ENCODE results near the gene PIRT. TPM values are rescaled to one million over a fixed set of nuclear protein-coding genes. Genes with fewer than 3 reads are reported as not detected.

PIRT gene
- polyA plus RNA-seq, 1 donor (not counting 4 experiments of a cell fraction or from before 2014, with no cell fraction given) = not detected

- no peaks in the 10 kb centered on the region for H3K27me3 ChIP-seq (ENCODE audit: control insufficient read depth, extremely low read depth, insufficient read depth, low read length)
- H3K79me2 ChIP-seq (ENCODE audit: control insufficient read depth, insufficient read depth, low read length) = no peaks in the 10 kb centered on the region
- H3K36me3 ChIP-seq (ENCODE audit: control insufficient read depth in 2 of 2, extremely low read depth in 1 of 2, insufficient read depth in 2 of 2, low read length in 2 of 2) = no peaks in the 10 kb centered on the region
- dilution Hi-C loops (cut with MboI; ENCODE audit: extremely low pct_ligation_motif_present, low sequenced_read_pairs) = no loop called here
- H3K9ac ChIP-seq (ENCODE audit: control insufficient read depth, extremely low read depth, insufficient read depth, low read length) = no peak overlapping the region
- TF ChIP-seq, protein P1, sequence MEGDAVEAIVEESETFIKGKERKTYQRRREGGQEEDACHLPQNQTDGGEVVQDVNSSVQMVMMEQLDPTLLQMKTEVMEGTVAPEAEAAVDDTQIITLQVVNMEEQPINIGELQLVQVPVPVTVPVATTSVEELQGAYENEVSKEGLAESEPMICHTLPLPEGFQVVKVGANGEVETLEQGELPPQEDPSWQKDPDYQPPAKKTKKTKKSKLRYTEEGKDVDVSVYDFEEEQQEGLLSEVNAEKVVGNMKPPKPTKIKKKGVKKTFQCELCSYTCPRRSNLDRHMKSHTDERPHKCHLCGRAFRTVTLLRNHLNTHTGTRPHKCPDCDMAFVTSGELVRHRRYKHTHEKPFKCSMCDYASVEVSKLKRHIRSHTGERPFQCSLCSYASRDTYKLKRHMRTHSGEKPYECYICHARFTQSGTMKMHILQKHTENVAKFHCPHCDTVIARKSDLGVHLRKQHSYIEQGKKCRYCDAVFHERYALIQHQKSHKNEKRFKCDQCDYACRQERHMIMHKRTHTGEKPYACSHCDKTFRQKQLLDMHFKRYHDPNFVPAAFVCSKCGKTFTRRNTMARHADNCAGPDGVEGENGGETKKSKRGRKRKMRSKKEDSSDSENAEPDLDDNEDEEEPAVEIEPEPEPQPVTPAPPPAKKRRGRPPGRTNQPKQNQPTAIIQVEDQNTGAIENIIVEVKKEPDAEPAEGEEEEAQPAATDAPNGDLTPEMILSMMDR (optimal IDR thresholded peaks at IDR 0.05 in 1 of 3, IDR thresholded peaks at IDR 0.05 in 1 of 3, conservative IDR thresholded peaks at IDR 0.05 in 1 of 3; ENCODE audit: extremely low read depth in 1 of 3, insufficient read depth in 2 of 3, low read length in 3 of 3) = no peak
- TF ChIP-seq EZH2 (IDR thresholded peaks at IDR 0.05; ENCODE audit: low read length) = no peak
- no peak overlapping the region for H3K27ac ChIP-seq (ENCODE audit: control insufficient read depth, insufficient read depth, low read length)
- no peaks in the 10 kb centered on the region for H3K9me3 ChIP-seq (ENCODE audit: control insufficient read depth, low read depth, low read length)
- DNase-seq (ENCODE audit: low read depth, low spot score) = no peak
- H3K4me2 ChIP-seq (ENCODE audit: control insufficient read depth, extremely low read depth, insufficient read depth, low read depth, low read length) = no peak overlapping the region
- H2AFZ ChIP-seq (ENCODE audit: control insufficient read depth, low read length) = no peak overlapping the region
- no peak for FAIRE-seq
- H3K4me1 ChIP-seq (ENCODE audit: control insufficient read depth, extremely low read depth, insufficient read depth, low read length) = no peaks in the 10 kb centered on the region
- H4K20me1 ChIP-seq (ENCODE audit: control insufficient read depth, extremely low read depth, insufficient read depth, low read length) = no peaks in the 10 kb centered on the region
- no peaks in the 10 kb centered on the region for H3K9me1 ChIP-seq (ENCODE audit: control insufficient read depth, extremely low read depth, insufficient read depth, low read length)
- H3K4me3 ChIP-seq (ENCODE audit: control insufficient read depth in 2 of 3, extremely low read depth in 1 of 3, insufficient read depth in 2 of 3, low read depth in 1 of 3, low read length in 3 of 3) = no peak overlapping the region
Observed at GRCh38 chr17:10815319-10815718, 22.6 kb downstream of the PIRT start.

- no peak overlapping the region for H3K4me3 ChIP-seq (ENCODE audit: control insufficient read depth in 2 of 3, extremely low read depth in 1 of 3, insufficient read depth in 2 of 3, low read depth in 1 of 3, low read length in 3 of 3)
- H3K79me2 ChIP-seq (ENCODE audit: control insufficient read depth, insufficient read depth, low read length) = no peaks in the 10 kb centered on the region
- FAIRE-seq (no peak), DNase-seq (ENCODE audit: low read depth, low spot score) (no peak)
- H3K9ac ChIP-seq (ENCODE audit: control insufficient read depth, extremely low read depth, insufficient read depth, low read length) = no peak overlapping the region
- H3K4me2 ChIP-seq (ENCODE audit: control insufficient read depth, extremely low read depth, insufficient read depth, low read depth, low read length) = no peak overlapping the region
- no peaks in the 10 kb centered on the region for H3K4me1 ChIP-seq (ENCODE audit: control insufficient read depth, extremely low read depth, insufficient read depth, low read length)
- H3K27ac ChIP-seq (ENCODE audit: control insufficient read depth, insufficient read depth, low read length) = no peak overlapping the region
- H3K9me3 ChIP-seq (ENCODE audit: control insufficient read depth, low read depth, low read length) = no peaks in the 10 kb centered on the region
- H4K20me1 ChIP-seq (ENCODE audit: control insufficient read depth, extremely low read depth, insufficient read depth, low read length) = no peaks in the 10 kb centered on the region
- dilution Hi-C loops (cut with MboI; ENCODE audit: extremely low pct_ligation_motif_present, low sequenced_read_pairs) = no loop called here
- H3K36me3 ChIP-seq (ENCODE audit: control insufficient read depth in 2 of 2, extremely low read depth in 1 of 2, insufficient read depth in 2 of 2, low read length in 2 of 2) = no peaks in the 10 kb centered on the region
- no peaks in the 10 kb centered on the region for H3K9me1 ChIP-seq (ENCODE audit: control insufficient read depth, extremely low read depth, insufficient read depth, low read length)
- no peak overlapping the region for H2AFZ ChIP-seq (ENCODE audit: control insufficient read depth, low read length)
- TF ChIP-seq EZH2 (IDR thresholded peaks at IDR 0.05; ENCODE audit: low read length) = no peak
- TF ChIP-seq, protein P1 (optimal IDR thresholded peaks at IDR 0.05 in 1 of 3, IDR thresholded peaks at IDR 0.05 in 1 of 3, conservative IDR thresholded peaks at IDR 0.05 in 1 of 3; ENCODE audit: extremely low read depth in 1 of 3, insufficient read depth in 2 of 3, low read length in 3 of 3) = no peak
- H3K27me3 ChIP-seq (ENCODE audit: control insufficient read depth, extremely low read depth, insufficient read depth, low read length) = no peaks in the 10 kb centered on the region
Observed at GRCh38 chr17:10814075-10814474, 23.8 kb downstream of the PIRT start.

All from keratinocyte (primary cell).